ENCODE data around the gene KAT8. TPM values are rescaled to one million over a fixed set of nuclear protein-coding genes. Genes with fewer than 3 reads are reported as not detected.
A peak's percentile ranks its signal among the peaks of the same experiment; 100 is the strongest.

The KAT8 gene
- total and polyA plus RNA-seq, 2 of the 13 experiments (the other 11 are each of a cell fraction or from before 2014, with no cell fraction given) = 79.0 to 84.2 TPM

DNA sequence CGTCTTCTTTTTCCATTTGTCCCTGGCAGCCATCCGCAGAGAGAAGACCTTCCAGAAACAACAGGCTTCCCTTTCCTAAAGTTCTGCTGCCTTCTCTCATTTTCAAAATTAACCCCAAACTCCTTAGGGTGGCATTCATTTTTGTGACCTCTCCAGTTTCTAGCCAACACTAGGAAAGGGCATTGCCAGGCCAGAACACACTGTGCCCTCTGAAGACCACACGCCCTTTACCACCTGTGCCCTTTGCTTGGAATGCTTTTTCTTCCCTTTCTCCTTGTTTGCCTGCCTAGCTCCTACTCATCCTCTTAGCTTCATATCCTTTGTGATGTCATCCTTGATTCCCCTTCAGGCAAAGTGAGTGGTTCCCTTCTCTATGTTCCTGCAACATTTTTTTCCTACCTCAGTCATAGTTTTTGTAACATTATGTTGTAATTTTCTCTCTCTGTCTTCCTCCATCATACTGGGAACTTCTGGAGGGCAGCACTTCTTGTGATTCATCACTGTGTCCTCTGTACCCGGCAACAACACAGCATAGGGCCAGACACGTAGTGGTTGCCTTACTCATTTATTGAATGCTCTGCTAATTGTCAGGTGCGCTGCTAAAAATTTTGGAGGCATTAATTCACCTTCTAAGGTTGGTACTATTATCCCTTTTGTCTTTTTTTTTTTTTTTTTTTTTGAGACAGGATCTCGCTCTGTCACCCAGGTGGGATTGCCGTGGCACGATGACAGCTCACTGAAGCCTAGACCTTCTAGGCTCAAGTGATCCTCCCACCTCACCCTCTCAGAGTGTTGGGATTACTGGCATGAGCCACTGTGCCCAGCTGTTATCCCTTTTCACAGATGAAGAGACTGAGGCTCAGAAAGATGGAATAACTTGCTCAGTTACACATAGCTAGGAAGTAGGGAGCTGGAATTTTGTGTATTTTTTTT lies 1.0 kb downstream of the KAT8 start (continued):
- no peak for TF ChIP-seq ZFAT (CRISPR knock-in tag; conservative IDR thresholded peaks at IDR 0.05)
- TF ChIP-seq ZNF331 (CRISPR knock-in tag; IDR thresholded peaks at IDR 0.05) = no peak
- TF ChIP-seq KLF11 (CRISPR knock-in tag; IDR thresholded peaks at IDR 0.05) = no peak
- TF ChIP-seq ZNF296 (CRISPR knock-in tag; conservative IDR thresholded peaks at IDR 0.05) = no peak
- no peak for TF ChIP-seq ZNF614 (CRISPR knock-in tag; IDR thresholded peaks at IDR 0.05; ENCODE audit: borderline replicate concordance)
- no peak for TF ChIP-seq ZNF138 (CRISPR knock-in tag; IDR thresholded peaks at IDR 0.05; ENCODE audit: low read depth)
- no peak for TF ChIP-seq MEF2D (CRISPR knock-in tag; IDR thresholded peaks at IDR 0.05)
- no peak for TF ChIP-seq ZNF678 (CRISPR knock-in tag; IDR thresholded peaks at IDR 0.05)
- TF ChIP-seq, protein P1, sequence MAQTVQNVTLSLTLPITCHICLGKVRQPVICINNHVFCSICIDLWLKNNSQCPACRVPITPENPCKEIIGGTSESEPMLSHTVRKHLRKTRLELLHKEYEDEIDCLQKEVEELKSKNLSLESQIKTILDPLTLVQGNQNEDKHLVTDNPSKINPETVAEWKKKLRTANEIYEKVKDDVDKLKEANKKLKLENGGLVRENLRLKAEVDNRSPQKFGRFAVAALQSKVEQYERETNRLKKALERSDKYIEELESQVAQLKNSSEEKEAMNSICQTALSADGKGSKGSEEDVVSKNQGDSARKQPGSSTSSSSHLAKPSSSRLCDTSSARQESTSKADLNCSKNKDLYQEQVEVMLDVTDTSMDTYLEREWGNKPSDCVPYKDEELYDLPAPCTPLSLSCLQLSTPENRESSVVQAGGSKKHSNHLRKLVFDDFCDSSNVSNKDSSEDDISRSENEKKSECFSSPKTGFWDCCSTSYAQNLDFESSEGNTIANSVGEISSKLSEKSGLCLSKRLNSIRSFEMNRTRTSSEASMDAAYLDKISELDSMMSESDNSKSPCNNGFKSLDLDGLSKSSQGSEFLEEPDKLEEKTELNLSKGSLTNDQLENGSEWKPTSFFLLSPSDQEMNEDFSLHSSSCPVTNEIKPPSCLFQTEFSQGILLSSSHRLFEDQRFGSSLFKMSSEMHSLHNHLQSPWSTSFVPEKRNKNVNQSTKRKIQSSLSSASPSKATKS (CRISPR knock-in tag; IDR thresholded peaks at IDR 0.05) = no peak
- no peak for TF ChIP-seq FOXP1 (IDR thresholded peaks at IDR 0.05)
- no peak for TF ChIP-seq FOXP1 (CRISPR knock-in tag; IDR thresholded peaks at IDR 0.05)
- TF ChIP-seq ZNF83 (CRISPR knock-in tag; IDR thresholded peaks at IDR 0.05; ENCODE audit: borderline replicate concordance) = 0 out of 2 replicates have a peak, but pooled peaks have one; percentile 9
- TF ChIP-seq, protein P2, sequence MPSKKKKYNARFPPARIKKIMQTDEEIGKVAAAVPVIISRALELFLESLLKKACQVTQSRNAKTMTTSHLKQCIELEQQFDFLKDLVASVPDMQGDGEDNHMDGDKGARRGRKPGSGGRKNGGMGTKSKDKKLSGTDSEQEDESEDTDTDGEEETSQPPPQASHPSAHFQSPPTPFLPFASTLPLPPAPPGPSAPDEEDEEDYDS (CRISPR knock-in tag; IDR thresholded peaks at IDR 0.05) = no peak
- no peak for TF ChIP-seq ZNF44 (CRISPR knock-in tag; IDR thresholded peaks at IDR 0.05)
- TF ChIP-seq ZNF547 (CRISPR knock-in tag; IDR thresholded peaks at IDR 0.05) = no peak
- no peak for TF ChIP-seq RFXANK (CRISPR knock-in tag; IDR thresholded peaks at IDR 0.05)
- peak; percentile 50 for TF ChIP-seq CREB1 (IDR thresholded peaks at IDR 0.05)
- TF ChIP-seq CREB1 (CRISPR knock-in tag; IDR thresholded peaks at IDR 0.05) = no peak
- TF ChIP-seq ZFP37 (CRISPR knock-in tag; IDR thresholded peaks at IDR 0.05; ENCODE audit: borderline replicate concordance) = 0 out of 2 replicates have a peak, but pooled peaks have one; percentile 21
- TF ChIP-seq RNF2 (conservative IDR thresholded peaks at IDR 0.05; ENCODE audit: low read depth) = no peak
- no peak for TF ChIP-seq CEBPB (IDR thresholded peaks at IDR 0.05; ENCODE audit: borderline replicate concordance, low read depth, low read length)
- TF ChIP-seq ISL2 (CRISPR knock-in tag; IDR thresholded peaks at IDR 0.05) = no peak; the same call in none of the 2 replicates
- no peak for TF ChIP-seq ZNF343 (CRISPR knock-in tag; IDR thresholded peaks at IDR 0.05)
- no peak for TF ChIP-seq RBM39 (IDR thresholded peaks at IDR 0.05; ENCODE audit: low read depth, low read length, poor library complexity, severe bottlenecking)
- TF ChIP-seq ZNF337 (CRISPR knock-in tag; IDR thresholded peaks at IDR 0.05; ENCODE audit: borderline replicate concordance, low read depth) = no peak
- TF ChIP-seq HNRNPUL1 (IDR thresholded peaks at IDR 0.05; ENCODE audit: low read depth, low read length) = no peak
- TF ChIP-seq FOXK2 (IDR thresholded peaks at IDR 0.05) = no peak
- TF ChIP-seq ZMYM2 (CRISPR knock-in tag; IDR thresholded peaks at IDR 0.05) = no peak
- TF ChIP-seq ZSCAN22 (CRISPR knock-in tag; IDR thresholded peaks at IDR 0.05) = 0 out of 2 replicates have a peak, but pooled peaks have one; percentile 15
- no peak for TF ChIP-seq FLYWCH1 (CRISPR knock-in tag; IDR thresholded peaks at IDR 0.05)
- no peak for TF ChIP-seq CBFB (CRISPR knock-in tag; IDR thresholded peaks at IDR 0.05)
- TF ChIP-seq RFXAP (CRISPR knock-in tag; IDR thresholded peaks at IDR 0.05; ENCODE audit: borderline replicate concordance) = no peak

All from HepG2 (cell line).